A375 (cell line): Measurements from ENCODE around the gene LRRN4CL. TPM values are rescaled to one million over a fixed set of nuclear protein-coding genes. Genes with fewer than 3 reads are reported as not detected.

Experiments used
- small RNA-seq: library from RNA; depleted of rRNA; stranded (forward); fragments of <200 nt; gene quantifications from one replicate; pipeline ENCODE3, GENCODE V24; 2014
- total RNA-seq: library from RNA; depleted of rRNA; stranded (reverse); fragments of >200 nt; shearing (Covaris generic); gene quantifications from 2 replicates; pipeline ENCODE4 v1.2.3, GENCODE V29; 2014; rRNA removed

Gene LRRN4CL
- 0.21 and 0.23 TPM in 2 replicates for total RNA-seq

DNA sequence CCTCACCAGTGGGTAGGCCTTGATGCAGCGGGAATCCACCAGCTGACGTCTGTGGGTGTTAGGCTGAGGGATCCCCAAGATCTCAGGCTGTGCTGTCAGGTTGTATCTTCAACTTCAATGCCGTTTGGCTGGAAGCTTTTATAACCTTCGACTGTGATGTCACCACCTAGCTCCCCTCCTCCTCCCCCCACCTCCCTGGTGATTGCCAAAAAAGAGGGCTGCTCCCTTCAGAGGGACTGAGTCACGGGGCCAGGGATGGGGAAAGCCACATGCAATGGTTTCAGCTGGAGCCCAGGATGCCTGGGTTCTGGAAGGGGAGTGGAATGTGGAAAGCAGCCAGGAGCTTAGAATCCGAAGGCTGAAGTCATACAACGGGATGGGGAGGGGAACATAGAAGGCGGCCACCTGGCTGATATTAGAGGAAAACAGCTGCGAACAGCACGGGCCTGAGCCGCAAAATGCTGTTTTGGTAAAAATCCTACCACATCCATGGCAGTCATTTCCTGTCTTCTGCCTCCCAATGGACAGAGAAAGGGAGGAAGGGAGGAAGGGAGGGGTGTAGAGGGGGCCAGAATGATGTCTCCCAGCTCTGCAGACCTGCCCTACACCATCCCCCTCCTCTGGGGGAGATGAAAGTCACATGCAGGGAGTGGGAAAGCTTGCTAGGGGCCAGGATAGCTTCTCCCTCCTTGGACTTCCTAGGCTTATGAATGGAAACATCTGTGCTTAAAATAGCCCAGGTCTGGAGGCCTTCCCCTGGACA lies at the start of gene LRRN4CL:
Gene LRRN4CL (minus strand): TSS at position 110 of the 763 bp plus-strand sequence. CDS start 1,022 bp downstream, outside the sequence.

DNA sequence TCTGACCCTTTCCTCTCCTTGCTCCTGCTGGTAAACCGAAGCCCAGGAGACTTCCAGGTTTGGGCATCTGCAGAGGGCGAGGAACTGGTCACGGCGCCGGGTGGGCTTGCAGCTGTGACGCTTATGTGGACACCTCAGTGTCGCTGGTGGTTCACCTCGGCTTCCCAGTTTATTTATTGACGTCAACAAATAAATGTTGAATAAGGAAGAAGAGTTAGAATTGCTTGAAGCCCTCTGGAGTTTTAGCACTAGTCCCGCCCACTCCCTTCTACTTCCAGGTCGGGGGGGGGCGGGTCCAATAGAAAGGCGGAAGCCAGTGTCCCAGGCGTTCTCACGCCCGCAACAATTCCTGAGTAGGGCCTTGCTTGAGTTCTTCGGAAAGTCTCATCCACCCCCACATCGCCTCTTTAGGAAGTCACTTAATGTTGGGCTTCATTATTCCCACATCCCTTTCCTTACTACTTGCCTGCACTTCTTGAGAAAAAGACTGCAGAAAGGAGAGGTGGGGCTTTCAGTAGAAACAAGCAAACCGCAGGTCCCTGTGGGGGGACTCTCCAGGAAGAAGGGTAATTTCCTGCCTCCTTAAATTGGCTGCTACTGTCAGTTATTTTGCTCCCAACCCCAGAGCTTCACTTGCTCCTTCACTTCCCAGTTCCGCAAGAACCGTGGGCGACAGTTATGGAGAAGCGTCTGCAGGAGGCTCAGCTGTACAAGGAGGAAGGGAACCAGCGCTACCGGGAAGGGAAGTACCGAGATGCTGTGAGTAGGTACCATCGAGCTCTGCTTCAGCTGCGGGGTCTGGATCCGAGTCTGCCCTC lies 39.0 kb upstream of the LRRN4CL start, which contains the start of gene TTC9C:
Gene TTC9C (plus strand): TSS at position 316 of the 818 bp plus-strand sequence. CDS start 363 bp downstream, at position 679.

DNA sequence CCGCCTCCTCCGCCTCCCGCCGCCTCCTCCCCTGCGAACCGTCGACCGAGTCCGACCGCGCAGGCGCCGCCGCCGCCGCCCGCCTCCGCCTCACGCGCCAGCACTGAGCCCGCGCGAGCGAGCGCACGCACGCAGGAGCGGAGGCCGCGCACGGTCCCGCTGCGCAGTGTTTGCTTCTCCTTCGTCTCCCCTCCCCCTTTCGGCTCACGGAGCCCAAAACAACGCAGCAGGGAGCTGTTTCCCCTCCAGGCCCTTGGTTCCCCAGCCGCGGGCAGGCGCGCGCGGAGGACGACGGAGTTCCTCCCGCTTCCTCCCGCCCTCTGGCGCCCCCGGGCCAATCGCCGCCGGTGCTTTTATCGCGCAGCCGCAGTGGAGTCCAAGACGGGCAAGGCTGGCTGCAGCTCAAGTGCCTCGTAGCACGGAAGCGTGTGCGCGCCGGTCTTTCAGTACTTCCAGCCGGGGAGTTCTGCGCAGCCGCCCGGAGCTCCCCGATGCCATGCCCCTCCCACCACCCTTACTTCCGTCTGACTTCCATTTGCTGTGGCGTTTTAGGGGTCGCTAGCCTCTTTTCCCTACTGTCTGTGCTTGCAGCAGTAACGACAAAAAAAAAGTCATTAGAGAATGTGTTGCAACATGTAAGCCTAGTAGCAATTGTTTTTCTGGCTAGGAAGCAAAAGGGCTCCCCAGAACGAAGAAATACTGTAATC lies 38.0 kb upstream of the LRRN4CL start, which contains the start of gene HNRNPUL2:
Gene HNRNPUL2 (minus strand): TSS at position 293 of the 707 bp plus-strand sequence. CDS start 301 bp downstream, outside the sequence.

DNA sequence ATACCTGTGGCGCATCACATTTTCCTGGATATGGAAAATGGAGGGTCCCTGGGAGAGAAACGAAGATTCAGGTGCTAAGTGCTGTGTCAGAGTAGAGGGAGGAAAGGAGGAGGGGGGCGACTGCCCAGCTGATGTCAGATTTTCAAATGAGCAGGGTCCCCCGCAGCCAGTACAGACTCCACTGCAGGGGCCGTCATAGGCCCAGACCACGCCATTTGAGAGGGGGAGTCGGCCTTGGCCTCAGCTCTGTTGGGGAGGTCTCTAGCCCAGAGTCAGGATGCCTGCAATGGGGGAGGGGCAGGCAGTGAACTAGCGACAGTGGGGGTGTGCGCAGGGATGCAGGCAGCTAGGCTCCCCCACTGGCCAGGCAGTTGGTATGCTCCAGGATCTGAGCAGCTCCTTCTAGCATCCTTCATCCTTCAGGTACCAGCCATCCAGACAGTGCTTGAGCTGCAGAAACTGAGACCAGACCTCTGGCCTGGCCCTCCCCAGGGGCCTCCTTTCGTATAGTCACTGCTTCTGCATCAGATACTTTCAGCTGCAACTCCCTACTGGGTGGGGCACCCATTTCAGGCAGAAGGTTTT lies 18.0 kb upstream of the LRRN4CL start, which contains the start of the genes BSCL2 and GNG3:
Gene BSCL2 (minus strand): TSS at position 148 of the 585 bp plus-strand sequence. CDS start 229 bp downstream, outside the sequence.
Gene GNG3 (plus strand): TSS at position 400 of the 585 bp plus-strand sequence. CDS start 620 bp downstream, outside the sequence.

DNA sequence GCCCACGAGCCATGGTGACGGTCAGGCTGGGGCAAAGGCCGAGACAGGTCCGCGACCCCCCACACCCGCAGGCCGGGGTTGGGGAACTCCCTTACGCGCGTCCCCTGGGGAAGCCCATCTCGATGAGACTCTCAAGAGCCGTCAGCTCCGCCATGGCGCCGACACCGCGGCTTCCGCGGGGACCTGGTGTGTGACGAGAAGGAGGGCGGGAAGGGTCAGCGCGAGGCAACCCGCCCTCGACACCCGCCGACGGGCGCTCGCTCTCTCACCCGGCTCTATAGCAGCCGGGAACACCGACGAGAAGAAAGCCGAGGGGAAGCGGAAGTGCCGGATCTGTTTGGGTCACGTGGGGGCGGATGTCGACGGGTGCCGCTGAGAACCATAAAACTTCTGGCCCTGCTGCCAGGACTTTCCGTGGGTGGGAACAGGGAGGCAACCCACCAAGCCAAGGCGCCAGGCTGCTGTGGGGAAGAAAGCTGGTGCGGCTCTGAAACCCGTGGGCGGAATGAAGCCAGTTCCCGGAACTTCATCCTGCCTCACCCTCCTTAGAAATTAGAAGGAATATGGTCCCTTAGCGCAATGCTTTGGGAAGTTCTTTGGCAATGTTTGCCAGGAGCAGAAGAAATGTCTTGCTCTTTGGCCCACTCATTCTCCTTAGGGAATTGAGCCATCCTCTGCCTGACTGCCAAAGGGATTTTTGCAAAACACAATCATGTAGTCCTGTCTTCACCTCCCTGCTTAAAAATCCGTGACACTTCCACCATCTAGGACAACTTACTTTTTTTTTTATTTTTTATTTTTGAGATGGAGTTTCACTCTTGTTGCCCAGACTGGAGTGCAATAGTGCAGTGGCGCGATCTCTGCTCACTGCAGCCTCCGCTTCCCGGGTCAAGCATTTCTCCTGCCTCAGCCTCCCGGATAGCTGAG lies 10.3 kb downstream of the LRRN4CL start, which contains the start of gene UBXN1:
Gene UBXN1 (minus strand): TSS at position 304 of the 927 bp plus-strand sequence. CDS start 150 bp downstream, at position 154.

DNA sequence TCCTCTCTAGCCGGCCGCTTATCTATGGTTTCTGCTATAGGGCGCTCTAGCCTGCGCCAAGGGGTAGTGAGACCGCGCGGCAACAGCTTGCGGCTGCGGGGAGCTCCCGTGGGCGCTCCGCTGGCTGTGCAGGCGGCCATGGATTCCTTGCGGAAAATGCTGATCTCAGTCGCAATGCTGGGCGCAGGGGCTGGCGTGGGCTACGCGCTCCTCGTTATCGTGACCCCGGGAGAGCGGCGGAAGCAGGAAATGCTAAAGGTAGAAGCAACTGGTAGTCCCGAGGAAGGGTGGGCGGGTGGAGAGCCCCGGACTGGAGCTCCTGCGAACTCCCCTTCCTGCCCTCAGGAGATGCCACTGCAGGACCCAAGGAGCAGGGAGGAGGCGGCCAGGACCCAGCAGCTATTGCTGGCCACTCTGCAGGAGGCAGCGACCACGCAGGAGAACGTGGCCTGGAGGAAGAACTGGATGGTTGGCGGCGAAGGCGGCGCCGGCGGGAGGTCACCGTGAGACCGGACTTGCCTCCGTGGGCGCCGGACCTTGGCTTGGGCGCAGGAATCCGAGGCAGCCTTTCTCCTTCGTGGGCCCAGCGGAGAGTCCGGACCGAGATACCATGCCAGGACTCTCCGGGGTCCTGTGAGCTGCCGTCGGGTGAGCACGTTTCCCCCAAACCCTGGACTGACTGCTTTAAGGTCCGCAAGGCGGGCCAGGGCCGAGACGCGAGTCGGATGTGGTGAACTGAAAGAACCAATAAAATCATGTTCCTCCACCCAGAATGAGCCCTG lies 17.5 kb downstream of the LRRN4CL start, which contains the start of the genes LBHD1 and UQCC3:
Gene LBHD1 (minus strand): TSS at position 660 of the 782 bp plus-strand sequence. CDS start 2,236 bp downstream, outside the sequence.
Gene UQCC3 (plus strand): TSS at position 66 of the 782 bp plus-strand sequence. CDS start 73 bp downstream, at position 139.

DNA sequence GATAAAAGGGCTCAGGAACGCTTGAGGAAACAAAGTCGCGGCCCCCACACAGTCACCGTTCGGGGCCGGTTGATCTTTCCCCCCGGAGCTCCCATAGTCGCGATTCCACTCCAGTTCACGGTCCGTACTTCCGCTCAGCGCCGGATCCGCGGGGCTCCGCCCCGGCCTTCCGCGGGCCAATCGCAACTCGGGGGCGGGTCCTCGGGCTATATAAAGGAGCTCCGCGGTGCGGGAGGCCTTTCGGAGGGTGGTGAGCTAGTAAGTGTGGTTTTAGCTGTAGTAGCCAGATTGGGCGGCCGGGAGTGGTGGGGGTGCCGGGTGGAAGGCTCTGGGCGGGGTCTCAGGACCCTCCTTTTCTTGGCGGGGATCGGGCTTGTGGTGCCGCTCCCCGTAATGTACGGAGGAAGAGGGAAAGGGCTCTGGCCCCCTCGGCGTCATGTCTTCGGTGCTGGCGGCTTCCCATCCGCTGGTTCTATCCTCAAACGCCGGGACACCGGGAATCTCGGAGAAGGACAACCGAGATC lies 24.2 kb downstream of the LRRN4CL start, which contains the start of the genes C11orf98 and CSKMT:
Gene C11orf98 (minus strand): TSS at position 136 of the 524 bp plus-strand sequence. CDS start 41 bp downstream, at position 95.
Gene CSKMT (plus strand): TSS at position 238 of the 524 bp plus-strand sequence. CDS start 568 bp downstream, outside the sequence.

DNA sequence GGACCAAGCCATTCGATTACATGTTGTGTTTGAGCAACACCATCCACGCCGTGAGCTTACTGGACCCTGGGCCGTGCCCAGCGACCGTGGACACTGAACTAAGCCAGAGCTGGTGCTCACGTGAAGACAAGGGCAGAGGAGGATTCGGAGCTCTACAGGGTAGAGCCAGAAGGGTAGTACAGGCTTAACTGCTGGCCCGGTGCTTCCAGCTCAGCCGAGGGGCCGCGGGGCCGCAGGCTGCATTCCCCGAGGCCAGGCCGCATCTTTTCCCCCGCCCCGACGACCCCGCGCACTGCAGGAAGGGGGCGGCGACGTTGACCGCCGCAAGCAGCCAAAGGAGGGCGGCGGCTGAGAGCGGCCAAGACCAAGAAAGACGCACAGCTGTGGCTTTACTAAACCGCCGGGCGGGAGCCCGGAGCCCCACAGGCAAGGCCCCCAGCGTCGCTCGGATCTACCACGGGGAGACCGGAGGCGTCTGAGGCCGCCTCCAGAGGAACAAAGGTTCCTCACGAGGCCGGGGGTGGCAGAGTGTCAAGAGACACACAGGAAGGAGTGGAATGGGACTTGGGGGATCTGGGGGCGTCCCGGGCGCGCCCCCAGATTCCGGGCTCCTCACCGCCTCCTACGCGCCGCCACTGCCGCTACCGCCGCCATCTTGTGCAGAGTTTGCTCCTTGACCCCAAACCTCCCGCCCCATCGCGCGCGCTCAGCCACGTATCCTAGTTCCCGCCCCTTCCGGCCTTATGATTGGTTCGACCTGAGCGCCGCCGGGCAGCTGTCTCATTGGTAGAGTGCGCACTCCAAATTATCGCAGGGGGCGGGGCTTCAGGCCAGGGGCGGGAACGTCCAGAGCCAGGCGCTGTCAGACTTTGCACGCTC lies 43.1 kb downstream of the LRRN4CL start, which contains the start of gene GANAB:
Gene GANAB (minus strand): TSS at position 668 of the 879 bp plus-strand sequence. CDS start 14 bp downstream, at position 654.

Small RNAs within 50 kb of the gene (small RNA-seq; reads per million reads assigned to genes)
- gene SNORA57: not detected

Other genes with a start within 250 kb of the LRRN4CL start
- gene AHNAK, start 142.7 kb downstream of the LRRN4CL start, total RNA-seq: 205 and 216 TPM in 2 replicates
- gene EEF1G, start 115.6 kb downstream of the LRRN4CL start, total RNA-seq: 2,191 and 2,371 TPM in 2 replicates
- gene TUT1, start 98.0 kb downstream of the LRRN4CL start, total RNA-seq: 18.9 and 28.1 TPM in 2 replicates
- gene MTA2, start 87.7 kb downstream of the LRRN4CL start, total RNA-seq: 153 and 165 TPM in 2 replicates
- gene EML3, start 76.8 kb downstream of the LRRN4CL start, total RNA-seq: 41.0 and 43.7 TPM in 2 replicates
- gene ROM1, start 76.3 kb downstream of the LRRN4CL start, total RNA-seq: 8.4 and 13.0 TPM in 2 replicates
- gene B3GAT3, start 67.5 kb downstream of the LRRN4CL start, total RNA-seq: 84.1 and 103 TPM in 2 replicates
- 234 and 237 TPM in 2 replicates for gene GANAB, start 42.9 kb downstream of the LRRN4CL start, total RNA-seq
- gene INTS5, start 36.2 kb downstream of the LRRN4CL start, total RNA-seq: 21.1 and 24.6 TPM in 2 replicates
- 258 and 334 TPM in 2 replicates for gene C11orf98, start 24.3 kb downstream of the LRRN4CL start, total RNA-seq
- 19.2 and 33.6 TPM in 2 replicates for gene CSKMT, start 24.2 kb downstream of the LRRN4CL start, total RNA-seq
- 27.7 and 35.5 TPM in 2 replicates for gene UQCC3, start 17.9 kb downstream of the LRRN4CL start, total RNA-seq
- gene LBHD1, start 17.3 kb downstream of the LRRN4CL start, total RNA-seq: 9.0 and 13.3 TPM in 2 replicates
- 306 and 324 TPM in 2 replicates for gene UBXN1, start 10.5 kb downstream of the LRRN4CL start, total RNA-seq
- 87.7 and 115 TPM in 2 replicates for gene BSCL2, start 17.9 kb upstream of the LRRN4CL start, total RNA-seq
- gene GNG3, start 18.1 kb upstream of the LRRN4CL start, total RNA-seq: not detected in 2 replicates
- gene HNRNPUL2, start 37.9 kb upstream of the LRRN4CL start, total RNA-seq: 13.6 and 14.1 TPM in 2 replicates
- 37.5 and 48.1 TPM in 2 replicates for gene TTC9C, start 39.0 kb upstream of the LRRN4CL start, total RNA-seq
- 5.0 and 6.7 TPM in 2 replicates for gene ZBTB3, start 64.6 kb upstream of the LRRN4CL start, total RNA-seq
- 143 and 148 TPM in 2 replicates for gene POLR2G, start 72.0 kb upstream of the LRRN4CL start, total RNA-seq
- gene TAF6L, start 81.9 kb upstream of the LRRN4CL start, total RNA-seq: 33.0 and 39.5 TPM in 2 replicates
- gene TMEM179B, start 97.9 kb upstream of the LRRN4CL start, total RNA-seq: 61.4 and 91.5 TPM in 2 replicates
- gene TMEM223, start 102.5 kb upstream of the LRRN4CL start, total RNA-seq: 47.6 and 57.5 TPM in 2 replicates
- 35.6 and 42.9 TPM in 2 replicates for gene NXF1, start 115.9 kb upstream of the LRRN4CL start, total RNA-seq
- gene STX5, start 142.5 kb upstream of the LRRN4CL start, total RNA-seq: 33.8 and 38.8 TPM in 2 replicates
- gene TEX54, start 143.3 kb upstream of the LRRN4CL start, total RNA-seq: 1.5 TPM in 1 of 2 replicates, not detected in the other
- gene WDR74, start 150.1 kb upstream of the LRRN4CL start, total RNA-seq: 204 and 215 TPM in 2 replicates
- gene SLC3A2, start 191.4 kb upstream of the LRRN4CL start, total RNA-seq: 739 and 838 TPM in 2 replicates
- 0.30 and 0.56 TPM in 2 replicates for gene CHRM1, start 231.8 kb upstream of the LRRN4CL start, total RNA-seq